GM12891 (cell line): ENCODE results near the gene BACE1.

ENCODE experiments used
- POLR2A ChIP-seq: IDR thresholded peaks from 2 replicates; pipeline ENCODE4 v1.6.1; 2011; ENCODE audit warnings: low read depth, low read length, control low read depth
- POLR2AphosphoS5 ChIP-seq: IDR thresholded peaks from 2 replicates; pipeline ENCODE4 v1.6.1; 2011; ENCODE audit warnings: low read depth, low read length, control low read depth

- no peak for TF ChIP-seq POLR2AphosphoS5
- no peak for TF ChIP-seq POLR2A
Observed at GRCh38 chr11:117284053-117284452, 32.0 kb downstream of the BACE1 start.
